Lower lobe of right lung (tissue), 2 donors: Measurements from ENCODE around the gene NCAPG2. TPM values are rescaled to one million over a fixed set of nuclear protein-coding genes. Genes with fewer than 3 reads are reported as not detected.

ENCODE experiments used
- ATAC-seq, 2 donors: fragments of 200-7000 bp; cut with Tn5 transposase; one replicate each; pipeline ENCODE4 v1.9.1; 2020 to 2022; ENCODE audit warnings: mild to moderate bottlenecking in 2 of 2, moderate library complexity in 2 of 2
- DNase-seq: peaks from one replicate; pipeline ENCODE4 v3.0.0-alpha.2; 2020
- H3K27ac ChIP-seq: fragments of 200-600 bp; one replicate; pipeline ENCODE4 v1.8.0; 2022
- H3K27me3 ChIP-seq: fragments of 200-600 bp; one replicate; pipeline ENCODE4 v1.8.0; 2022; ENCODE audit warnings: low read depth
- H3K36me3 ChIP-seq: fragments of 200-600 bp; one replicate; pipeline ENCODE4 v1.8.0; 2022; ENCODE audit warnings: mild to moderate bottlenecking
- H3K4me1 ChIP-seq: fragments of 200-600 bp; one replicate; pipeline ENCODE4 v1.8.0; 2022
- H3K4me3 ChIP-seq: fragments of 200-600 bp; one replicate; pipeline ENCODE4 v1.8.0; 2022; ENCODE audit warnings: mild to moderate bottlenecking
- H3K9me3 ChIP-seq: fragments of 200-600 bp; one replicate; pipeline ENCODE4 v1.8.0; 2022
- intact Hi-C: fragments of 100-400 bp; cut with DNase I; formaldehyde crosslinking; loops from one replicate; pipeline ENCODE4 v1.11.0; 2022
- total RNA-seq: library from RNA; stranded (reverse); fragmentation: NEBNext Ultra II Directional; extraction: Animal tissue kit (Norgen Biotek cat#: 25700); gene quantifications from one replicate; pipeline ENCODE4 v1.2.1, GENCODE V29; 2021
- TF ChIP-seq, protein P1 (sequence below): fragments of 200-600 bp; IDR thresholded peaks from one replicate; pipeline ENCODE4 v1.8.0; 2022; ENCODE audit warnings: antibody characterized with exemption, mild to moderate bottlenecking
- donor health status: DM: no; HTN: yes; CAD: no; lungs with severe emphysema.

NCAPG2 gene
- total RNA-seq, 1 donor from 2014 or later, result 10.0 TPM

GRCh38 chr7:158716802-158717201 lies 12.2 kb upstream of the NCAPG2 start:
- H3K4me3 ChIP-seq, result no peak overlapping the region
- TF ChIP-seq, protein P1, sequence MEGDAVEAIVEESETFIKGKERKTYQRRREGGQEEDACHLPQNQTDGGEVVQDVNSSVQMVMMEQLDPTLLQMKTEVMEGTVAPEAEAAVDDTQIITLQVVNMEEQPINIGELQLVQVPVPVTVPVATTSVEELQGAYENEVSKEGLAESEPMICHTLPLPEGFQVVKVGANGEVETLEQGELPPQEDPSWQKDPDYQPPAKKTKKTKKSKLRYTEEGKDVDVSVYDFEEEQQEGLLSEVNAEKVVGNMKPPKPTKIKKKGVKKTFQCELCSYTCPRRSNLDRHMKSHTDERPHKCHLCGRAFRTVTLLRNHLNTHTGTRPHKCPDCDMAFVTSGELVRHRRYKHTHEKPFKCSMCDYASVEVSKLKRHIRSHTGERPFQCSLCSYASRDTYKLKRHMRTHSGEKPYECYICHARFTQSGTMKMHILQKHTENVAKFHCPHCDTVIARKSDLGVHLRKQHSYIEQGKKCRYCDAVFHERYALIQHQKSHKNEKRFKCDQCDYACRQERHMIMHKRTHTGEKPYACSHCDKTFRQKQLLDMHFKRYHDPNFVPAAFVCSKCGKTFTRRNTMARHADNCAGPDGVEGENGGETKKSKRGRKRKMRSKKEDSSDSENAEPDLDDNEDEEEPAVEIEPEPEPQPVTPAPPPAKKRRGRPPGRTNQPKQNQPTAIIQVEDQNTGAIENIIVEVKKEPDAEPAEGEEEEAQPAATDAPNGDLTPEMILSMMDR, result no peak
- no peaks in the 10 kb centered on the region for H3K4me1 ChIP-seq
- no peaks in the 10 kb centered on the region for H3K36me3 ChIP-seq
- intact Hi-C loops, result no loop called here
- DNase-seq (no peak), ATAC-seq (no peak)
- H3K27me3 ChIP-seq, result no peaks in the 10 kb centered on the region
- H3K27ac ChIP-seq, result no peak overlapping the region
- no peaks in the 10 kb centered on the region for H3K9me3 ChIP-seq

GRCh38 chr7:158710651-158711102 lies 6.1 kb upstream of the NCAPG2 start:
- DNase-seq, result no peak
- Histone ChIP-seq H3K27ac (no peak overlapping the region), H3K4me1 (peaks cover 4% of the 10 kb centered on the region), H3K36me3 (no peaks in the 10 kb centered on the region), H3K9me3 (no peaks in the 10 kb centered on the region), H3K4me3 (no peak overlapping the region), H3K27me3 (no peaks in the 10 kb centered on the region)
- intact Hi-C loops, result no loop called here
- TF ChIP-seq, protein P1, result no peak
- ATAC-seq, result peak; percentile 62 to 69

- no peaks in the 10 kb centered on the region for H3K9me3 ChIP-seq
- TF ChIP-seq, protein P1, result no peak
- no peak overlapping the region for H3K4me3 ChIP-seq
- H3K27ac ChIP-seq, result no peak overlapping the region
- no peaks in the 10 kb centered on the region for H3K27me3 ChIP-seq
- H3K36me3 ChIP-seq, result no peaks in the 10 kb centered on the region
- DNase-seq (no peak), ATAC-seq (no peak)
- H3K4me1 ChIP-seq, result peaks cover 16% of the 10 kb centered on the region
- intact Hi-C loops, result no loop called here
These were observed 3.0 kb upstream of the NCAPG2 start for GRCh38 chr7:158707610-158708009.

DNA sequence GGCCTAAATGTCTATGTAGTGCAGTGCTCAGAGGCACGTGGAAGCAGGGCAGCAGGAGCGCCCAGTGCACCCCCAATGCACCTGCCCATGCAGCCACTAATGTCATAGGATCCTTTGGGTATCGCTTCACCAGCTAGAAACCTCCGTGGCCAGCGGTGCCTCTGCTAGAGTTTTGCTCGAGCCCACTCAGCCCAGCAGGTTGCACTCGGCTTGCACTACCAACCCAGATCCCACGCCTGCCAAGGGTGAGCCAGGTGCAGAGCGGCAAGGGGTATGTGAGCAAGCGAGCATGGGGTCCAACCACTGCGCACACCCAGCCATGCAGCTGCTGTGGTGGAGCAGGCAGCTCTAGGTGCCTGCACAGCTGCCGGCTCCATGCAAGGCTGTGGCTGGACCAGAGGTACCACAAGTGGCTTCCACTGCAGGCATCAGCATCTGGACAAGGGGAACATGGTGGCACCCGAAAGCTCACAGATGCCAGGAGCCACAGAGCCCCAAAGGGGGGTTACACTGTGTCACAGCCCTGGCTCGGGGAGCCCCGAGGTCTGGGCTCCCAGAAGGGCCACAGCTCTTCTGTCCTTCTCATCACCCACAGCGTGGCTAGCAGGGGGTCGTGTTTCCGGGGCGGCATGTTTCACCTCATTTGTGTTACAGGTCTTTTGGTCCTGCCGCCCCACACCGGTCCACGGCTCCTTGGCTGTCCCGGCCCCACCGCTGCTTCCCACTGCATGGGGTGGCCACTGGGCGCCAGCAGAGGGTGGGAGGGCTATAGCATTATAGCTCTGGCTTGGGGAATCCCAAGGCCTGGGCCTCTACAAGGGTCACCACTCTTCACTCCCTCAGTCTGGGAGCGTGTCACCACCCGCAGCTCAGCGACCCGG lies 2.3 kb upstream of the NCAPG2 start:
- Histone ChIP-seq H3K27ac (no peak overlapping the region), H3K4me3 (no peak overlapping the region), H3K27me3 (no peaks in the 10 kb centered on the region), H3K36me3 (no peaks in the 10 kb centered on the region), H3K9me3 (no peaks in the 10 kb centered on the region), H3K4me1 (peaks cover 16% of the 10 kb centered on the region)
- intact Hi-C loops, result no loop called here
- no peak for ATAC-seq
- DNase-seq, result no peak
- TF ChIP-seq, protein P1, result no peak

DNA sequence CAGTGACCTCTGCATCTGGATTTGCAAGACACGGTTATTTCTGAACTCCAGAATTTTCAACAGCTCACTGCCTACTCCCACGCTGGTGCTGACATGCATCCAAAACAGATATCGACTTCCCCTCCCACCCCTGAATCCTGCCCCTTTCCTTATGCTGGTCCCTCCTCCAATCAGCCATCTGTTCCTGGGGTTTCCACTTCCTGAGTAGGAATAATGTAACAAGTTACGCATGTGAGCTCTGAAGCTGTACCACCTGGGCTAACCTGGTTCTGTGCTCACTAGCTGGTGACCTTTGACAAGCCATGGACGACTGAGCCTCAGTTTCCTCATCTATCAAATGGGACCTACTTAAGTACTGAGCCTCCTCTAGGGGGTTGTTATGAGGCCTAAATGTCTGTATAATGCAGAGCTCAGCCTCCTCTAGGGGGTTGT lies 1.7 kb upstream of the NCAPG2 start:
- no peak overlapping the region for H3K4me3 ChIP-seq
- TF ChIP-seq, protein P1, result no peak
- no peaks in the 10 kb centered on the region for H3K36me3 ChIP-seq
- ATAC-seq (no peak), DNase-seq (no peak)
- H3K9me3 ChIP-seq, result no peaks in the 10 kb centered on the region
- H3K4me1 ChIP-seq, result peaks cover 16% of the 10 kb centered on the region
- H3K27me3 ChIP-seq, result no peaks in the 10 kb centered on the region
- H3K27ac ChIP-seq, result no peak overlapping the region
- intact Hi-C loops, result no loop called here
